HepG2 (cell line): ENCODE data around the gene CLCNKA. TPM values are rescaled to one million over a fixed set of nuclear protein-coding genes. Genes with fewer than 3 reads are reported as not detected.
A peak's percentile ranks its signal among the peaks of the same experiment; 100 is the strongest.

Source experiments
- AHR ChIP-seq: IDR thresholded peaks from 2 replicates; pipeline ENCODE4 v1.6.1; 2018; ENCODE audit warnings: missing genetic modification reagents, missing compliant biosample characterization
- CCDC6 ChIP-seq: sonication (generic); formaldehyde crosslinking; IDR thresholded peaks from 2 replicates; pipeline ENCODE4 v1.8.1; 2022; ENCODE audit warnings: mild to moderate bottlenecking, missing genetic modification reagents, moderate library complexity
- FOXJ3 ChIP-seq: sonication (generic); formaldehyde crosslinking; IDR thresholded peaks from 2 replicates; pipeline ENCODE4 v1.4.0; 2020; ENCODE audit warnings: missing genetic modification reagents, mild to moderate bottlenecking, borderline replicate concordance
- KLF16 ChIP-seq, 2 experiments: sonication (generic) in 1 of 2; formaldehyde crosslinking in 1 of 2; IDR thresholded peaks; 2 replicates each; pipeline versions ENCODE4 v1.6.1 to v1.8.0; 2016 to 2023; ENCODE audit warnings: missing genetic modification reagents in 2 of 2, missing compliant biosample characterization in 1 of 2
- KLF9 ChIP-seq: IDR thresholded peaks from 2 replicates; pipeline ENCODE4 v1.6.1; 2016; ENCODE audit warnings: low read depth
- MIXL1 ChIP-seq: IDR thresholded peaks from 2 replicates; pipeline ENCODE4 v1.6.1; 2016
- NAIF1 ChIP-seq: sonication (generic); formaldehyde crosslinking; IDR thresholded peaks from 2 replicates; pipeline ENCODE4 v1.5.0; 2020; ENCODE audit warnings: mild to moderate bottlenecking, missing genetic modification reagents, borderline replicate concordance
- NFE2 ChIP-seq: sonication (generic); formaldehyde crosslinking; IDR thresholded peaks from 2 replicates; pipeline ENCODE4 v1.4.0; 2020; ENCODE audit warnings: missing genetic modification reagents
- PHF21A ChIP-seq: sonication (generic); formaldehyde crosslinking; IDR thresholded peaks from 2 replicates; pipeline ENCODE4 v1.5.0; 2020; ENCODE audit warnings: mild to moderate bottlenecking, missing genetic modification reagents
- SAFB2 ChIP-seq: sonication (generic); formaldehyde crosslinking; IDR thresholded peaks from 2 replicates; pipeline ENCODE4 v1.5.1; 2020; ENCODE audit warnings: missing genetic modification reagents, low read depth, mild to moderate bottlenecking, borderline replicate concordance
- SATB2 ChIP-seq: sonication (generic); formaldehyde crosslinking; IDR thresholded peaks from 2 replicates; pipeline ENCODE4 v1.5.0; 2020; ENCODE audit warnings: missing genetic modification reagents
- SMARCC2 ChIP-seq: fragments of 450-650 bp; IDR thresholded peaks from 2 replicates; pipeline ENCODE4 v1.6.1; 2017; ENCODE audit warnings: antibody characterized with exemption, mild to moderate bottlenecking
- SOX6 ChIP-seq, 2 experiments: fragments of 450-650 bp in 1 of 2; sonication (generic) in 1 of 2; formaldehyde crosslinking in 1 of 2; IDR thresholded peaks; 2 replicates each; pipeline versions ENCODE4 v1.4.0 to v1.6.1; 2017 to 2020; ENCODE audit warnings: antibody characterized with exemption in 1 of 2, mild to moderate bottlenecking in 1 of 2, missing genetic modification reagents in 1 of 2
- ZBTB3 ChIP-seq: sonication (generic); formaldehyde crosslinking; IDR thresholded peaks from 2 replicates; pipeline ENCODE4 v1.4.0; 2020; ENCODE audit warnings: low read depth, mild to moderate bottlenecking, moderate library complexity, missing genetic modification reagents, borderline replicate concordance
- ZC3H13 ChIP-seq: sonication (generic); formaldehyde crosslinking; IDR thresholded peaks from 2 replicates; pipeline ENCODE4 v1.8.1; 2023; ENCODE audit warnings: mild to moderate bottlenecking, missing genetic modification reagents, moderate library complexity
- ZFP36L1 ChIP-seq: sonication (generic); formaldehyde crosslinking; IDR thresholded peaks from 2 replicates; pipeline ENCODE4 v1.8.0; 2022; ENCODE audit warnings: mild to moderate bottlenecking, missing genetic modification reagents, moderate library complexity
- ZNF20 ChIP-seq: sonication (generic); formaldehyde crosslinking; IDR thresholded peaks from 2 replicates; pipeline ENCODE4 v1.4.0; 2020; ENCODE audit warnings: mild to moderate bottlenecking, moderate library complexity, missing genetic modification reagents
- ZNF205 ChIP-seq: IDR thresholded peaks from 2 replicates; pipeline ENCODE4 v1.6.1; 2018; ENCODE audit warnings: missing biosample characterization, missing genetic modification reagents
- ZNF256 ChIP-seq: sonication (generic); formaldehyde crosslinking; conservative IDR thresholded peaks from 2 replicates; pipeline ENCODE4 v1.4.0; 2020; ENCODE audit warnings: missing genetic modification reagents
- ZNF274 ChIP-seq: sonication (generic); formaldehyde crosslinking; IDR thresholded peaks from 2 replicates; pipeline ENCODE4 v1.5.1; 2020; ENCODE audit warnings: mild to moderate bottlenecking, missing genetic modification reagents
- ZNF564 ChIP-seq: sonication (generic); formaldehyde crosslinking; IDR thresholded peaks from 2 replicates; pipeline ENCODE4 v1.8.1; 2023; ENCODE audit warnings: mild to moderate bottlenecking, missing genetic modification reagents
- ZNF619 ChIP-seq: sonication (generic); formaldehyde crosslinking; IDR thresholded peaks from 2 replicates; pipeline ENCODE4 v1.4.0; 2020; ENCODE audit warnings: mild to moderate bottlenecking, missing genetic modification reagents
- ZNF724P ChIP-seq: sonication (generic); formaldehyde crosslinking; IDR thresholded peaks from 2 replicates; pipeline ENCODE4 v1.8.0; 2022; ENCODE audit warnings: missing genetic modification reagents, borderline replicate concordance
- ZNF768 ChIP-seq: sonication (generic); formaldehyde crosslinking; IDR thresholded peaks from 2 replicates; pipeline ENCODE4 v1.4.0; 2020; ENCODE audit warnings: missing genetic modification reagents
- polyA plus RNA-seq, 8 experiments: library from polyadenylated mRNA; depleted of rRNA in 3 of 8; stranded (reverse) in 7 of 8; unstranded in 1 of 8; fragments of >200 nt; fragmentation: Illumina TruSeq in 4 of 8; extraction: Trizol in 4 of 8; gene quantifications; 2 replicates each; pipeline versions ENCODE4 v1.2.1 to v1.2.3, GENCODE V29; 2011 to 2016; ENCODE audit warnings: low read depth in 4 of 8, missing spikeins in 1 of 8, mixed read lengths in 1 of 8; ENCODE audit not compliant: insufficient read depth in 1 of 8
- total RNA-seq, 5 experiments: library from RNA; depleted of rRNA; stranded (reverse); fragments of >200 nt; fragmentation: Illumina TruSeq; extraction: Trizol; gene quantifications; 2 replicates each; pipeline ENCODE4 v1.2.3, GENCODE V29; 2016; ENCODE audit warnings: low read depth in 1 of 5
- TF ChIP-seq, protein P1 (sequence below): sonication (generic); formaldehyde crosslinking; conservative IDR thresholded peaks from 2 replicates; pipeline ENCODE4 v1.4.0; 2020; ENCODE audit warnings: missing genetic modification reagents
- TF ChIP-seq, protein P2 (sequence below): conservative IDR thresholded peaks from 2 replicates; pipeline ENCODE4 v1.6.1; 2018; ENCODE audit warnings: missing genetic modification reagents
- TF ChIP-seq, protein P3 (sequence below): sonication (generic); formaldehyde crosslinking; IDR thresholded peaks from 2 replicates; pipeline ENCODE4 v1.5.1; 2020; ENCODE audit warnings: missing genetic modification reagents, mild to moderate bottlenecking, borderline replicate concordance
- TF ChIP-seq, protein P4 (sequence below): sonication (generic); formaldehyde crosslinking; IDR thresholded peaks from 2 replicates; pipeline ENCODE4 v1.9.0; 2021; ENCODE audit warnings: missing genetic modification reagents, borderline replicate concordance

The CLCNKA gene
- total and polyA plus RNA-seq, 2 of the 13 experiments (the other 11 are each of a cell fraction or from before 2014, with no cell fraction given): 0.03 TPM; not detected in 1

DNA sequence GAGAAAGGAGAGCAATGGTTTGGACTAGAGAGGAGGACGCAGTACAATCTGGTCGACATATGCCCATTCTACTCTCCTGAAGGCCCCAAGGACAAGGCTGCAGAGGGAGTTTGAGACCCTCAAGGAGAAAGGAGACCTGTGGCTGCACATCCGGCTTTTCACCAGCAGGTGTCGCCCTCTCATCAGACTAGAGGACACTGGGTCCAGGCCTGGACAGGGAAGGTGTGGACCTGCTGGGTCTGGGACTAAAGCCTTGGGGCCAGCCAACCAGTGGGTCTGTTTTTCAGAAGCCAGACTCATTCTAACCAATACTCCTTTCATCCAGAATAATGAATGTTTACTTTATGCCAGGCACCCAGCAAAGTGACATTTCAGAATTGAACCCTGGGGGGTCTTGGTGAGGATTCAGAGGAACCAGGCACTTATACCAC lies 12.8 kb upstream of the CLCNKA start (continued):
- TF ChIP-seq ZNF724P (CRISPR knock-in tag) (no peak), NFE2 (no peak), SMARCC2 (no peak), MIXL1 (CRISPR knock-in tag) (0 out of 2 replicates have a peak, but pooled peaks have one; percentile 25), AHR (no peak), ZNF205 (CRISPR knock-in tag) (no peak), ZNF274 (no peak), SOX6 (IDR thresholded peaks at IDR 0.05) (no peak), SOX6 (CRISPR knock-in tag; IDR thresholded peaks at IDR 0.05) (no peak), SAFB2 (no peak), ZNF768 (CRISPR knock-in tag) (no peak), ZC3H13 (CRISPR knock-in tag) (no peak; the same call in 1 of the 2 replicates), CCDC6 (CRISPR knock-in tag) (no peak), ZNF20 (no peak), SATB2 (no peak), ZFP36L1 (no peak), FOXJ3 (CRISPR knock-in tag) (no peak), KLF16 (CRISPR knock-in tag; IDR thresholded peaks at IDR 0.05) (0 out of 4 replicates have a peak, but pooled peaks of 1 of the 2 experiments have one; percentile 49), ZBTB3 (CRISPR knock-in tag) (no peak), NAIF1 (CRISPR knock-in tag) (no peak), PHF21A (CRISPR knock-in tag) (no peak), ZNF564 (CRISPR knock-in tag) (no peak), ZNF619 (CRISPR knock-in tag) (no peak), KLF9 (CRISPR knock-in tag) (no peak), ZNF256 (CRISPR knock-in tag) (no peak)
- TF ChIP-seq, protein P1, sequence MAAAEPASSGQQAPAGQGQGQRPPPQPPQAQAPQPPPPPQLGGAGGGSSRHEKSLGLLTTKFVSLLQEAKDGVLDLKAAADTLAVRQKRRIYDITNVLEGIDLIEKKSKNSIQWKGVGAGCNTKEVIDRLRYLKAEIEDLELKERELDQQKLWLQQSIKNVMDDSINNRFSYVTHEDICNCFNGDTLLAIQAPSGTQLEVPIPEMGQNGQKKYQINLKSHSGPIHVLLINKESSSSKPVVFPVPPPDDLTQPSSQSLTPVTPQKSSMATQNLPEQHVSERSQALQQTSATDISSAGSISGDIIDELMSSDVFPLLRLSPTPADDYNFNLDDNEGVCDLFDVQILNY (CRISPR knock-in tag): no peak
- TF ChIP-seq, protein P2, sequence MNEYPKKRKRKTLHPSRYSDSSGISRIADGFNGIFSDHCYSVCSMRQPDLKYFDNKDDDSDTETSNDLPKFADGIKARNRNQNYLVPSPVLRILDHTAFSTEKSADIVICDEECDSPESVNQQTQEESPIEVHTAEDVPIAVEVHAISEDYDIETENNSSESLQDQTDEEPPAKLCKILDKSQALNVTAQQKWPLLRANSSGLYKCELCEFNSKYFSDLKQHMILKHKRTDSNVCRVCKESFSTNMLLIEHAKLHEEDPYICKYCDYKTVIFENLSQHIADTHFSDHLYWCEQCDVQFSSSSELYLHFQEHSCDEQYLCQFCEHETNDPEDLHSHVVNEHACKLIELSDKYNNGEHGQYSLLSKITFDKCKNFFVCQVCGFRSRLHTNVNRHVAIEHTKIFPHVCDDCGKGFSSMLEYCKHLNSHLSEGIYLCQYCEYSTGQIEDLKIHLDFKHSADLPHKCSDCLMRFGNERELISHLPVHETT: no peak
- TF ChIP-seq, protein P3, sequence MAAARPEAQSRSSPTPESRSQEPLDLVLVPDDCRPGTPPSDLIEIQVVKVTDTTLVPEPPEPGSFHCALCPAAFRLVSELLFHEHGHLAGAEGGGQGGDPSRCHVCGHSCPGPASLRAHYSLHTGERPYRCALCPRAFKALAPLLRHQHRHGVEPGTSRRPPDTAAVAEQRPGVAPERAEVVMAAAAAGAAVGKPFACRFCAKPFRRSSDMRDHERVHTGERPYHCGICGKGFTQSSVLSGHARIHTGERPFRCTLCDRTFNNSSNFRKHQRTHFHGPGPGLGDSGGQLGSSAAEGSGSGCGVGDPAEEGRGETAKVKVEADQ (CRISPR knock-in tag): no peak
- TF ChIP-seq, protein P4, sequence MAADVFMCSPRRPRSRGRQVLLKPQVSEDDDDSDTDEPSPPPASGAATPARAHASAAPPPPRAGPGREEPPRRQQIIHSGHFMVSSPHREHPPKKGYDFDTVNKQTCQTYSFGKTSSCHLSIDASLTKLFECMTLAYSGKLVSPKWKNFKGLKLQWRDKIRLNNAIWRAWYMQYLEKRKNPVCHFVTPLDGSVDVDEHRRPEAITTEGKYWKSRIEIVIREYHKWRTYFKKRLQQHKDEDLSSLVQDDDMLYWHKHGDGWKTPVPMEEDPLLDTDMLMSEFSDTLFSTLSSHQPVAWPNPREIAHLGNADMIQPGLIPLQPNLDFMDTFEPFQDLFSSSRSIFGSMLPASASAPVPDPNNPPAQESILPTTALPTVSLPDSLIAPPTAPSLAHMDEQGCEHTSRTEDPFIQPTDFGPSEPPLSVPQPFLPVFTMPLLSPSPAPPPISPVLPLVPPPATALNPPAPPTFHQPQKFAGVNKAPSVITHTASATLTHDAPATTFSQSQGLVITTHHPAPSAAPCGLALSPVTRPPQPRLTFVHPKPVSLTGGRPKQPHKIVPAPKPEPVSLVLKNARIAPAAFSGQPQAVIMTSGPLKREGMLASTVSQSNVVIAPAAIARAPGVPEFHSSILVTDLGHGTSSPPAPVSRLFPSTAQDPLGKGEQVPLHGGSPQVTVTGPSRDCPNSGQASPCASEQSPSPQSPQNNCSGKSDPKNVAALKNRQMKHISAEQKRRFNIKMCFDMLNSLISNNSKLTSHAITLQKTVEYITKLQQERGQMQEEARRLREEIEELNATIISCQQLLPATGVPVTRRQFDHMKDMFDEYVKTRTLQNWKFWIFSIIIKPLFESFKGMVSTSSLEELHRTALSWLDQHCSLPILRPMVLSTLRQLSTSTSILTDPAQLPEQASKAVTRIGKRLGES: no peak
